Caco-2 (cell line): ENCODE measurements around the gene CCNQ. TPM values are rescaled to one million over a fixed set of nuclear protein-coding genes. Genes with fewer than 3 reads are reported as not detected.

Experiments used
- BruUV-seq: library from RNA; stranded (reverse); fragments of 400-500 nt; replicated peaks from 2 replicates; lab custom pipeline; 2021; lab: Mats Ljungman, UMichigan
- CTCF ChIA-PET: fragments of 300-600 bp; sonication (Branson Sonifier 250); formaldehyde crosslinking; loops from one replicate; lab custom pipeline; 2022; ENCODE audit warnings: antibody characterized with exemption; lab: Charles Lee
- POLR2A ChIA-PET: fragments of 300-600 bp; sonication (Branson Sonifier 250); formaldehyde crosslinking; loops from one replicate; lab custom pipeline; 2022; ENCODE audit warnings: antibody characterized with exemption; lab: Charles Lee
- DNase-seq, 2 experiments: peaks; one replicate each; pipeline versions ENCODE4 v3.0.0 to v3.0.0-alpha.2; 2020 to 2022
- H3K27me3 ChIP-seq: replicated peaks from 2 replicates; pipeline ENCODE4 v1.6.0; 2011; ENCODE audit warnings: low read length; ENCODE audit not compliant: control insufficient read depth, insufficient read depth
- H3K36me3 ChIP-seq: 2 replicates; pipeline ENCODE4 v1.5.1; 2011; ENCODE audit warnings: low read length; ENCODE audit not compliant: control insufficient read depth, insufficient read depth
- H3K4me1 ChIP-seq: fragments of 250-450 bp; sonication (Bioruptor Pico); 2 replicates; pipeline ENCODE4 v1.5.1; 2020; ENCODE audit warnings: mild to moderate bottlenecking
- H3K4me3 ChIP-seq: 2 replicates; pipeline ENCODE4 v1.5.1; 2011; ENCODE audit warnings: low read depth, mild to moderate bottlenecking, control low read depth, low read length
- H3K9me3 ChIP-seq: fragments of 250-450 bp; sonication (Bioruptor Pico); 2 replicates; pipeline ENCODE4 v1.5.1; 2020; ENCODE audit warnings: mild to moderate bottlenecking, moderate library complexity
- H3K27ac Mint-ChIP-seq: one replicate; pipeline ENCODE4 v1.8.0; 2022; ENCODE audit warnings: mixed read lengths; ENCODE audit not compliant: unreplicated experiment
- H3K27me3 Mint-ChIP-seq: one replicate; pipeline ENCODE4 v1.8.0; 2022; ENCODE audit warnings: mixed read lengths; ENCODE audit not compliant: insufficient read depth, unreplicated experiment
- H3K36me3 Mint-ChIP-seq: one replicate; pipeline ENCODE4 v1.8.0; 2022; ENCODE audit warnings: mild to moderate bottlenecking, mixed read lengths; ENCODE audit not compliant: insufficient read depth, unreplicated experiment
- H3K4me1 Mint-ChIP-seq: one replicate; pipeline ENCODE4 v1.8.0; 2022; ENCODE audit warnings: low read depth, mixed read lengths; ENCODE audit not compliant: unreplicated experiment
- H3K4me3 Mint-ChIP-seq: one replicate; pipeline ENCODE4 v1.8.0; 2022; ENCODE audit warnings: mild to moderate bottlenecking, moderate library complexity, mixed read lengths; ENCODE audit not compliant: unreplicated experiment
- H3K9me3 Mint-ChIP-seq: one replicate; pipeline ENCODE4 v1.8.0; 2022; ENCODE audit warnings: mixed read lengths; ENCODE audit not compliant: unreplicated experiment
- CTCF ChIP-seq, 2 experiments: fragments of 200-600 bp in 1 of 2; IDR thresholded peaks; 1 replicate in 1 of 2; 2 replicates in 1 of 2; pipeline versions ENCODE4 v1.5.1 to v1.8.0; 2011 to 2022; ENCODE audit warnings: antibody characterized with exemption in 1 of 2, control low read depth in 1 of 2, inconsistent platforms in 1 of 2, low read depth in 1 of 2, low read length in 1 of 2, mild to moderate bottlenecking in 1 of 2, moderate library complexity in 1 of 2; ENCODE audit not compliant: insufficient read depth in 1 of 2, severe bottlenecking in 1 of 2, unreplicated experiment in 1 of 2
- intact Hi-C: fragments of 100-400 bp; cut with micrococcal nuclease; formaldehyde crosslinking; loops from one replicate; pipeline ENCODE4 v1.10.0; 2022; ENCODE audit not compliant: unreplicated experiment
- total RNA-seq: library from RNA; stranded (reverse); gene quantifications from 2 replicates; pipeline ENCODE4 v1.2.3, GENCODE V29; 2022

CCNQ gene
- total RNA-seq, 1 experiment from 2014 or later, result 23.8 TPM

GRCh38 chrX:153596981-153597750, 1.8 kb downstream of the CCNQ start:
- Mint-ChIP-seq H3K4me3 (no peak overlapping the region), H3K9me3 (no peaks in the 10 kb centered on the region), H3K27ac (no peak overlapping the region), H3K36me3 (peaks cover 16% of the 10 kb centered on the region), H3K27me3 (no peaks in the 10 kb centered on the region), H3K4me1 (peaks cover 6% of the 10 kb centered on the region)
- ChIA-PET CTCF (no interaction called here), POLR2A (no interaction called here)
- BruUV-seq, result no TSS peak
- no peak for TF ChIP-seq CTCF (IDR thresholded peaks at IDR 0.05; ENCODE audit: insufficient read depth in 1 of 2, low read depth in 1 of 2, low read length in 1 of 2, severe bottlenecking in 1 of 2, unreplicated experiment in 1 of 2)
- H3K4me1 ChIP-seq, result no peaks in the 10 kb centered on the region
- H3K27me3 ChIP-seq, result no peaks in the 10 kb centered on the region
- intact Hi-C loops, result loop anchor here (5.0 kb wide), 2 partner anchors 40 to 655 kb away; no protein-coding TSS in a partner anchor
- H3K36me3 ChIP-seq, result no peaks in the 10 kb centered on the region
- no peak for DNase-seq
- no peaks in the 10 kb centered on the region for H3K9me3 ChIP-seq
- H3K4me3 ChIP-seq, result no peak overlapping the region

- Histone ChIP-seq H3K36me3 (no peaks in the 10 kb centered on the region), H3K4me3 (no peak overlapping the region), H3K9me3 (no peaks in the 10 kb centered on the region), H3K27me3 (no peaks in the 10 kb centered on the region), H3K4me1 (no peaks in the 10 kb centered on the region)
- peaks cover 16% of the 10 kb centered on the region for H3K36me3 Mint-ChIP-seq
- H3K4me1 Mint-ChIP-seq, result peaks cover 6% of the 10 kb centered on the region
- POLR2A ChIA-PET, result no interaction called here
- intact Hi-C loops, result loop anchor here (5.0 kb wide), 2 partner anchors 39 to 654 kb away; no protein-coding TSS in a partner anchor
- H3K27me3 Mint-ChIP-seq, result no peaks in the 10 kb centered on the region
- no TSS peak for BruUV-seq
- no peak for DNase-seq
- CTCF ChIA-PET, result no interaction called here
- H3K9me3 Mint-ChIP-seq, result no peaks in the 10 kb centered on the region
- no peak overlapping the region for H3K27ac Mint-ChIP-seq
- H3K4me3 Mint-ChIP-seq, result no peak overlapping the region
- TF ChIP-seq CTCF (IDR thresholded peaks at IDR 0.05; ENCODE audit: insufficient read depth in 1 of 2, low read depth in 1 of 2, low read length in 1 of 2, severe bottlenecking in 1 of 2, unreplicated experiment in 1 of 2), result no peak
Measured at GRCh38 chrX:153595859-153596857, 2.8 kb downstream of the CCNQ start.

GRCh38 chrX:153595387-153595786, 3.6 kb downstream of the CCNQ start:
- Mint-ChIP-seq H3K4me3 (no peak overlapping the region), H3K36me3 (peaks cover 16% of the 10 kb centered on the region), H3K4me1 (peaks cover 5% of the 10 kb centered on the region), H3K27ac (no peak overlapping the region), H3K27me3 (no peaks in the 10 kb centered on the region), H3K9me3 (no peaks in the 10 kb centered on the region)
- H3K4me1 ChIP-seq, result no peaks in the 10 kb centered on the region
- intact Hi-C loops, result loop anchor here (5.0 kb wide), 2 partner anchors 38 to 653 kb away; no protein-coding TSS in a partner anchor
- H3K9me3 ChIP-seq, result no peaks in the 10 kb centered on the region
- no peak for TF ChIP-seq CTCF (IDR thresholded peaks at IDR 0.05; ENCODE audit: insufficient read depth in 1 of 2, low read depth in 1 of 2, low read length in 1 of 2, severe bottlenecking in 1 of 2, unreplicated experiment in 1 of 2)
- ChIA-PET CTCF (no interaction called here), POLR2A (no interaction called here)
- BruUV-seq, result no TSS peak
- no peak for DNase-seq
- no peaks in the 10 kb centered on the region for H3K27me3 ChIP-seq
- no peak overlapping the region for H3K4me3 ChIP-seq
- no peaks in the 10 kb centered on the region for H3K36me3 ChIP-seq
